Dedifferentiated amniotic fluid mesenchymal stem cell (primary cell): ENCODE results near the gene PRR5L.

Experiments used
- DNase-seq: peaks from one replicate; pipeline ENCODE4 v3.0.0-alpha.2; 2016; ENCODE audit errors: extremely low spot score

PRR5L gene

DNA sequence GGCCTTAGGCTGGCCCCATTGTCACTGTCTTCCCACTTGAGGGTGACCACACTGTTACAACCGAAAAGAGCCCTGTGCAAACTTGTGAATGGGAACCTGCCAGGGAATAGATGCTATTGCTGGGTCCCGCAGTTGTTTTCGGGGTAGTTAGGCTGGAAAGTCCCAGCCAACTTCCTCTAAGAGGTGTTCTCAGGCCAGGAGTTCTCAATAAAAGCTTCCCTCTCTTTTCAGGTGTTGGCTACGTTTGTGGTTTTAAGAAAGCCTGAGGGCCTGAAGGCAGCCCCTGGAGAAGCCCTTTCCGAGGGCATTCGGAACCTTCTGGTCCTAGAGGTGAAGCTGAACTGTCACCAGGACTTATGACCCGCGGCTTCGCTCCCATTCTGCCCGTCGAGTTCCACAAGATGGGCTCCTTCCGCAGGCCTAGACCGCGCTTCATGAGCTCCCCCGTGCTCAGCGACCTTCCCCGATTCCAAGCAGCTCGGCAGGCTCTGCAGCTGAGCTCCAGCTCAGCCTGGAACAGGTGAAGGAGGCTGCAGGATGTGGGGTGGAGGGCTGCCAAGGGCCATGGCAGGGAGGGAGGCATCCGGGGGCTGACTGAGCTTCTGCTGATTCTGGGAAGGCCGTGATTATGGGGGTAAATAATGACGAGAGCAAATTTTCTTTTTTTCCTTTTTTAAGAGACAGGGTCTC lies 104.8 kb downstream of the PRR5L start:
- no peak for DNase-seq

DNA sequence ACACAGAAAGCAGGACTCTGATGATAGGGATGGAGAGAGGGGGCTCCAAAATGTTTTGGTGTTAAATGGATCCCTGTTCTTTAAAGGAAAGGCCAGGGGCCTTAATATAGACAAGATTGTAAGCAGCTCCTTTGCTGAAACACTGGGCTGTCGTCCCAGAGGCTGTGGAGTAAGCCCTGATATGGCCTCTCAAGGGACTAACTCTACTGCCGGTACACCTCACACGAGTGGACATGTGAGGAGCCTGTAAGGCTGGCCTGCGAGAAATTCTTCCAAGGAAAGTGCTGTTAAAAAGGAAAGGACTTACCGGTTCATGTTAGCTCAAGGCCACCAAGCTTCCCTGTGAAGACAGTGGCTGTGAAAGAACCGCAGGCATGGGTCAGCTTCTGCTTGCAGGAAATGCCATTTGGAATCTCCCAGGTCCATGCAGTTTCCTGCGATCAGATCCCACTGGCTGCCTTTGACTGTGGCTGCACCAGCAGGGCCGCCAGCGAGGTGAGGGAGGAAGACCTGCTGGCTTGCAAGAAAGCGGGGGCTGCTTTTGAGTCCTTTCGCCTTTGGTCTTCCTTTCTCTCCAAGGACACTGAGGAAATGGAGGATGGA lies 106.6 kb downstream of the PRR5L start:
- no peak for DNase-seq

DNA sequence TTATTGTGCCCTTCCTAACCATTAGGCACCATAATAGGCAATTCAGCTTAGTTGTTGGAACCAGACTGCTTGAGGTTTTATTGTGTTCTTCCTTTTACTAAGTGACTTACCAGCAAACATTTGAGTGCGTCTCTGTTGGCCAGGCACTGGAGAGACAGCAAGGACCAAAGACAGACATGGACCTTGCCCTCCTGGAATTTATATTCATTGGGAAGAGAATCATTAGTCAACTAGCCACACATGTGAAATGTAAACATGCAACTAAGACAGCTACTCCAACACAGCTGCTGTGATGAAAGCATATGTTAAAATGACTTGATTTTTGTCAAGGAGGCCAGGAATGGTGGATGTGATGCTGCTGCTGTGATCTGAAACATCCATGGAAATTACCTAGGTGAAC lies 107.6 kb downstream of the PRR5L start:
- DNase-seq = no peak

DNA sequence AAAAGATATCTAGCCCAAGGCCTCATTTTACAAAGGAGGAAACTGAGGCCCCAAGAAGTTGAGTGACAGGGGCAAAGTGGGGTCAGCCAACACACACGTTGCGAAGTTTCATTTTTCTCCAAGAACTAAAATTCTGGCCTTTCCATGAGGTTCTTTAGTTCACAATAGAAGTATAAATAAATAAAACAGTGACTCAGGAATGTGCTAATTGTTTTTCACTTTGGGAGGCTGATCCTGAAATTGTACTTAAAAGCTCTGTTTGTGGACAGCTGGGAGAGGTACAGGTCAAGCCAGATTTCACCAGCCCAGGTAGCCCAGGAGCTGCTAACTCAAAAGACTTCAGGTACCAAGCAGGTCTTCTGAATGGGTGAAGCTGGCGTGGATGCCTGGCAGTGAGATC lies 108.7 kb downstream of the PRR5L start:
- DNase-seq = no peak

DNA sequence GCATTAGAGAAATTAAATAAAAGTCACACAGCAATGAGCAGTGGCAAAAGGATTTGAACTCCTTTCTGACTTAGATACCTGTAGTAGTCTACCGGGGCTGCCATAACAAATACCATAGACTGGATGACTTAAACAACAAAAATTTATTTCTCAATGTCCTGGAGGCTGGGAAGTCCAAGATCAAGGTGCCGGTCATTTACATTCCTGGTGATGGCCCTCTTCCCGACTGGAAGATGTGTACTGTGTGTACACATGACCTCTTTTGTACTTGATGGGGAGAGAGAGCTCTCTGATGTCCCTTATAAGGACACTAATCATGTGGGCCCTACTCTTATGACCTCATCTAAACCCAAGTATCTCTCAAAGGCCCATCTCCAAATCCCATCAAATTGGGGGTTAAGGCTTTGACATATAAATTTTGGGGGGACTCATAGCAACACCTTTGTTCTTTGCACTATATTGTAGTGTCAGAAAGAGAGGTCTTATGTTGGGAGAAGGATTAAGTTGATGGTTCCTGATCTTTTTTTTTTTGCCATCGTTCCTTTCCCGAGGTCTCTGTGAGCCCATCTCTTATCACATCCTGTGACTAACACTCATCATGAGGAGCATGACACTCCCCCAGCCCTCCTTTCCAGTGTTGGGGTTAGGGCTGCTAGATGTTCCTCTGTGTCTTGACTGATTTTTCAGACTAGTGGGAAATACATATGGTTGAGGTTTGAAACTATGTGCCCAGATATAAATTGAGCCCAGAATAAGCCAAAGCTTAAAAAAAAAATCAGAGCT lies 109.7 kb downstream of the PRR5L start:
- no peak for DNase-seq

DNA sequence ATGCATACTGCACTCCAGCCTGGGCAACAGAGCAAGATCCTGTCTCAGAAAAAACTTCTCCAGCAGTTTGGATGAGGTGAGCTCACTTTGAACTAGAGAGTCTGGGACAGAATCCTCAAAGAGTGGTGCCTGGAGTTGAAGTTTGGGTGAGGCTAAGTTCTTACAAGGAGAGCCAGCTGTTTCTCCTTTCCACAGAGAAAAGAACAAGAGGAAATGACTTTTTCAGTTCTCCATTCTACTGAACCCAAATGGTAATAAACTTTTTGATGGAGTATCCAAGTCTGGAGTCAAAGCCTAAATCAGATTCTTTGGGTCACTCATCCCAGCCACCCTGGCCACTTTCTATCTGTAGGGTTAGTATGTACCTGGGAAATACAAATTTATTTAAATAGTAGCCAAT lies 111.3 kb downstream of the PRR5L start:
- DNase-seq = no peak

DNA sequence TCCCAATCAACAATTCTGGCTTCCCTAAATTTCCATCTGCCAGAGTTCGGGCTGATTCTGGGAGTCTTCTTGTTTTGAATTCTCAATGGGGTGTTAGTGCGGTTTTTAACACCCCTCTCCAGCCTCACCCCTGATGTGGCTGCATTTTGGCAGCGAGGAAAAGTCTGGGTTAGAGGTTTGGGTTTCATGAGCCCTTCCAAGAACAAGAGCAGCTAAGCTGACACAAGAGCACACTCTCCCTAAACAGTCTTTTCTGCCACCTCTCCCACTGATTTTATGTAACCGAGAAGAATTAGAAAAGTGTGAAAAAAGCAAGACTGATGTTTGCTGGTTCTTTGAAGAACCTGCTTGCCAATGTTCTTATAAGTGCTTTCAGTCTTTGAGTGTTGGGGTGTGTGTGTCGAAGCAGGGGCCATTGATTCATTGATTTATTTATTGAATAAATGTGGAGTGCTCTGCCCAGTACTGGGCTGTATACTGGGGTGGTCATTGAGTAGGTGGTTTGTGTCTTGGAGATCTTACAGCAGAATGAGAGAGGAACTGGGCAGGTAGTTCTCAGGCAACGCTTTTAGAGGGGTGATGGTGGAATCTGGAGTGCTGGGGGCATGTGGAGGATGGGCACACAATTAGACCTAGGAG lies 112.5 kb downstream of the PRR5L start:
- DNase-seq = no peak

DNA sequence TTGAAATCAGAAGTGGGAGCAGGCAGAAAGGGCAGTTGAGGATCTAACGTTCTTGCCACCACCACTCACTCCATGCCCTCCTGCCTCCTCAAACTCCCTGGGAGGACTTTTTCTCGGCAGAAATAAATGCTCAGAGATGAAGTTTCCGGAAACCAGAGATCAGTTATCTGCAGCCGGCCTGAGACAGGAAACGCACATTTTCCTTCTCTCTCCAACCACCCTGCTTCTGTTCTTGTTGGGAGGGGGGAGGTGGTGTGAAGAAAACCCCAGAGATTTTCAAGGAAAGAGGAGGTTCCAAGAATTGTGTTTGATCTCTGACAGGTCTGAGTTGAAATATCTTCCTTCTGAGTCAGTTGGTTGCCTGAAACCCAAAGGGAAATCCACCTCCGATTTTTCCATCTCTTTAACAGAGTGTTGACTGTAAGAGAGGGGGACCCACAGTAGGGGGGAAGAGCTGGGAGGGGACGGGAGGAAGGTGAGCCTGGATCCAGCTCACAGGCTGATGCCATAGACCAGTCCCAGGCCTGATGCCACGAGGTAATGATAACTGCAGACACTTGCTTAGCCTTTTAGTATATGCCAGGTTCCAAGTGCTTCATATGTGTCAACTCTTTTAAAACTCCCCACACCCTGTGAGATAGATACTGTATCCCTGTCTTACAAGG lies 113.2 kb downstream of the PRR5L start:
- no peak for DNase-seq

DNA sequence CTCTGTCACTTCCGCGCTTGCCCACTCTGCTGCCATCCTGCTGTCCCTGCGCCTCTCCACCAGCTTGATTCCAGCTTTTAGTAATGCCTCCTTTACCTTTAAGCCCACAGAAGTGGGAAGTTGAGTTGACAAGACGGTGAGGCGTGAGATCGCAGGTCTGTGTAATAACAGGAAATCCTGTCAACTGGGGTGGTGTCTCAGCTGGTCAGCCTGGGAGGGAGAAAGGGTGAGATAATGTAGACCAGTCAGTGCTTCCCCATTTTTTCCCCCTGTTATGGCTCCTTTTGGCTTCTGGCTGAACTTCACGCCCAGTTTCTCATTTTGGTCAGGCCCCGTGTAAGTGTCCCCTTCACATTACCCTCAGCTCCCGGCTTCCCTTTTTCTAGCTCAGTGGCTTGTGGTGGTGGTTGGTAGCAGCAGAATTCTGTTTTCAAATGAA lies 115.1 kb downstream of the PRR5L start:
- no peak for DNase-seq

DNA sequence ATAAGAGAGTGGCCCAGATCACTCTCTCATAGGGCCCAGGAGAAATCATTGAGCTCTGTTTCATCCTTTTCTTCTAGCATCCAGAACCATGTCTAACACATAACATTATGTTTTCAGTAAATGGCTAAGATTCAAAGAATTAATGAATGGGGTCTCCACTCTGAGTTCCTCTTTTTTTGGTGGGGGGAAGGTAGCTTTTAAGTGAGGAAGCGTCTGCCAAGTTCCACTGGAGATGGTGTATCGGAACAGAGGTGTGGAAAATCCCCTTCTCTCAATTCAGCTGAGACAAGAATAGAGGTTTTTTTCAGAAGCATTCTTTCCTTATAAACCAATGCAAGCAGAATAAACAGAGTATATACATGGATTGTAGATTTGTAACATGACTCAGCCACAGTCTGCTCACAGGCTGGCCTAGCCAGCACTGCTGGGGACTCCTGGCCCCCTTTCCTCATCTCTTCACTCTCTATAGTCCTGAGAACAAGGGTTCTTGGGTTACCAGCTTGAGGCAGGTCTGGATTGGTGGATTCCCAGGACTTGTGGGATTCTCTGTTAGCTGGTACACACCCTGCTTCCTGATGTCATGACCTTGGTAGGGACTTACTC lies 116.8 kb downstream of the PRR5L start:
- DNase-seq = peak; percentile 15

DNA sequence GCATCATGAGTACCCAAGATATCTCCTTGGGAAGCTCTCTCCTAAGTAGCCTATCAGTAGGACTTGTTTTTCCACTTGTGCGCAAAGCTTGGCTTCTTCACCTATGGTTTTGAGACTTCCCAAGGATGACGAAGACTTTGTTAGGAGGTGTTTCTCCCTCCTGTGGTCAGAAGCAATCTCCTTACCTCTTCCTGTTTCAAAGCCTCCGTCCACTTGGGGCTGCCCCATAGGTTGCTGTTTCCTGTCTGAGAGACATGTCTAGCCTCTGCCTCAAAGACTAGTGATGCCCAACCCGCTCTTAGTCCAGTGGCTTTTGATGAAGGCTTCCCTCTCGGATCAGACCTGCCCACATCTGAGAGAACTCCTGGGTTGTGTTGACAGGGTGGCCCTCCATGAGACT lies 121.1 kb downstream of the PRR5L start:
- no peak for DNase-seq

DNA sequence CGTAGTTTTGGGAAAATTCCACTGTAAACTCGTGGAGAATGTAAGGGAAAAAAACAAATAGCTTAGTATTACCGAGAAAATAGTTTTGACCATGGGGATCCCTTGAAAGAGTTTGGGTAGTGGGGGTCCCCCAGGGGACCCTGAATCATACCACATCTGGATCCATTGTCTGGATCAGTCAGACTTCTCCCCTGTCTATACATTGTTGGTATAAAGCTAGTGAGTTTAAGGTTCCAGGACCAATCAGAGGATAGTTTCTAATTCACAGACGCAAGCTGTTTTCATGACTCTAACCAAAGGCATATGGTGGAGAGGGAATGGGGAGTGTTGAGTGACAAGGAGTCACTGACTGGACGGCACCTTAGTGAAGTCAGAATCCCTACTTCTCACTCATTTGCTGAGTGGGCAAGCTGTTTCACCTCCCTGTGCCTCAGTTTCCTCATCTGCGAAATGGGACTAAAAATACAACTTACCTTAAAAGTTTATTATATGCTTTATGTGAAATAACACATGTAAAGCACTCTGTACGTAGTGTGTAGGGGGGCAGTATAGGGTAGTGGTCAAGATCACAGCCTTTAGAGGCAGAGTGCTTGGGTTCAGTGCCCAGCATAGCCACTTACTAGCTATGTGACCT lies 123.8 kb downstream of the PRR5L start:
- no peak for DNase-seq

DNA sequence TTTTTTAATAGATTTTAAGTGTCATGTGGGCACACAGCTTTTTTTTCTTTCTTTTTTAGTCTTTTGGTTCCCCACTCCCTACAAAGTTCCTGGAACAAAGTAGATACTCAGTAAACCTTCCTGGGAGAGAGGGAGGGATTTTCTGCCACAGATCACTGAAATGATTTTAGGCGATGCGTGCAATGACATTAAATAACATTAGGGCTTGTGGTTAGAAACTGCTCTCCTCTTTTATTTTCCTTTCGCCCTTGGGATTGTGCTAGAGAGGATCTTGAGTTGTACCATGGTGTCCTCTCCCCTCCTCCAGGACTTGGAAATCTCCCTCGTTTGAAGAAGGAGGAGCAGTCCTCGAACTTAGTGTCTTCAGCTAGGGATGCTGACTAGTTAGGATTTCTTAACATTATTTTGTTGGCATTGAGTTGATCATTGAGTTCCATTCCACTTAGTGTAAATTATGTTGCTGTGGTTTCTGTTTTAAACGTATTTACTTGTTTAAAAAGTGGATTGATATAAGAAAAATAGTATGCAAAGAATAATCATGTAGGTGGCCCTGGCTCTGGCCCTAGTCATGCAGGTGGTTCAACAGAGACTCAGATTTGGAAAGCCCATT lies 125.6 kb downstream of the PRR5L start:
- no peak for DNase-seq

DNA sequence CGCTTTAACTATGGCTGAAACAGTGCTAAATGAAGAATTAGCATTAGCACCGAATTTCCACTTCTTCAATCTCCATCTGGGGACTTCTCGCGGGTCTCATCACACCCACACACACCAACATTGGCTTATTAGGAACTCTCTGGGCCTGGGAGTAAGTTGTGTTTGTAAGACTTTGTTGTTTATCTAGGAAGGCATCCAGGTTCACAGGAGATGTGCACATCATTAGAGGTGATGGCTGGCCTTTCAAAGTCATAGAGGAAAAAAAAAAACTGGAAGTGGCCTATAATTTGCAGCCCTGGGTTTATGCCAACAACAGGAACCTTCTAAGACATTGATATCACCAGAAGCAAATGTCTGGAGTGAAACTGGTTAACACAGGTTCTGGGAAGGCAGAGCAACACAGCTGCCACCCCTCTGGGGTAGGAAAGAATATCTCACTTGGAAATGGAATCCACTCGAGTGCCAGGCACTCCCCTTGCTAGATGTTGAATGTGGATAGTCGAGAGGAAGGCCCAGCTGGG lies 129.5 kb downstream of the PRR5L start:
- no peak for DNase-seq

DNA sequence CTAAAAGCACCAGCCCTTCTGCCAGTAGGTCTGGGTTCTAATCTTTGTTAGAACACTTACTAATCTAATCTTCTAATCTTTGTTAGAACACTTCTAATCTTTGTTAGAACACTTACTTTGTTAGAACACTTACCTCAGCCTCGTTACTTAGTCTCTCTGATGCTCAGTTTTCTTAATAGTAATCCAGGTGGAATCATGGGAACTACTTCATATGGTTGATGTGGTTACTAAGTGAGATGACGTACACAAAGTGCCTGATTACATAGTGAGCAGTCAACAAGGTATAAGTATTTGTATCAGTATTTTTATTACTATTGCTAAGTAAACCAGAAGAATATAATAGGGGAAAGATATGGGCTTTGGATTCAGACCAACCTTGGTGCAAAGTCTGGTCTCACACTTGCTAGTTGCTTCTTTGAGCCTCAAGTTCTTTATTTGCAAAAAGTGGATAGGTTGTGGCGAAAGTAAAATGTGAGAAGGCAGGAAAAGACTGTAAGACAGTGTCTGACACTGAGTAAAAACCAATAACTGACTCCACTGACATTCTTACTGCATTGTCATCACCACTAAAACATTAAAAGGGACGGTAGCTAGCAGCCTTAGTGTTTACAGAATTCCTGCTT lies 130.2 kb downstream of the PRR5L start:
- DNase-seq = no peak

DNA sequence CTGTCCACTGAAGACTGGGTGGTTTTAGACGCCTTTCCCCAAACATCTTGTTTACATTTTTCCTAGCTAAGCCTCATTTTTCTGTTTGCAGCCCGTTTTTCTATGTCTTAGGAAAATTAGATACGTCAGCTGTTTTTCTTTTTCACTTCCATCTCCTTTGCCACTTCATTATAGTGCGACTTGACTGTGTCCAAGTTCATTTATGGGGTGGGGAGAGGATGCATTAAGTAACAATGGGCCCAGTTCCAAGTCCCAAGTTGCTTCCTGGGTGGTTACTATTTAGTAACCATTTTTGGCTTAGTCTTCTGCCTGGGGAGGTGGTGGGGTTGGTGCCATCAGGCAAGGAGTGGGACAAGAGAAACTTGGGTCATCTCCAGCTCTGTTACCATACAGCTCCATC lies 131.0 kb downstream of the PRR5L start:
- no peak for DNase-seq

DNA sequence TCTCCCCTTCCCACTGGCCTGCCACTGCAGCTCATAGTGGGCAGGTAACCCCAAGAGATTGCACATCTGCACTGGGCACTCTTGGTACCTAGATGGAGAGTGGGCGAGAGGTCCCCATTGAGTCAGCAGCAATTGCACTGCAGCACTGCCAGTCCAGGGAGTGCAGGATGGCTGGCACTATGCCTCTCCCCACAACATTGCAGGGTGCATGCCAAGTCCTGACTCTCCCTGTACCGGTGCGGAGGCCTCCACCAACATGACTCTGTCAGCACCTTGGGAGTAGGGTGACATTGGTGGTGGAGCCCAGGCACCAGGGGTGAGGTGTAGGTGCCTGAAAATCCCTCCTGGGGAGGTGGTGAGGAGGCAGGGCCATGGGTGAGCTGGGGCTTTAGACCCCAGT lies 131.8 kb downstream of the PRR5L start:
- no peak for DNase-seq

DNA sequence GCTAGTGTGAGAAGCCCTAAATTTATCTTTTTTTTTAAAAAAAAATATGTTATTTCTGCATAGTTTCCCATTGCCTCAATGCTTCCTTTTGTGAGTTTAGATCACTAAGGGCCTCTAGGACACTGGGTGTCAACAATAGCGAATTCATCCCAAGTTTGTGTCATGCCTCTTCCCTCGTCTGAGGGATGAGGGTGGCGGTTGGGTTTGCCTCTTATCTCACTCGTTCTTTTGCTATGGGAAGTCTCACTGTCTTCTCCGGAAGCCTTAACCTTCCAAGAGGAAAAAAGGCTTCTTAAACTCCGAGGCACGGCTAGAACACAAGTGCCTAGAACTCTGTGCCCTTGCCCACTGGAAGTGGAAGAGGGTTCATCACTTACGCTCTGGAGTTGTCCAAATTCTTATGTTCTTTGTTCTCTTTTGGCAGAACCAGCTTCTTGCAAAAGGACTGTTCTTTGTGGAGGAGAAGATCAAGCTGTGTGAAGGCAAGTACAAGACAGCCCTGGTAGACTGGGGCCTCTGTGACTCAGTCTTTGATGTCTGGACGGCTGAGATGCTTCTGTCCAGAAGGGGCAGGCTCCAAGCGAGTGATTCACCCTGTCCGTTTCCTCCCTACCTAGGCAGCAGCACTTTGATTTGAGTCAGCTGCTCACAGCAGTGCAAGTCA lies 135.5 kb downstream of the PRR5L start:
- peak; percentile 77 for DNase-seq

DNA sequence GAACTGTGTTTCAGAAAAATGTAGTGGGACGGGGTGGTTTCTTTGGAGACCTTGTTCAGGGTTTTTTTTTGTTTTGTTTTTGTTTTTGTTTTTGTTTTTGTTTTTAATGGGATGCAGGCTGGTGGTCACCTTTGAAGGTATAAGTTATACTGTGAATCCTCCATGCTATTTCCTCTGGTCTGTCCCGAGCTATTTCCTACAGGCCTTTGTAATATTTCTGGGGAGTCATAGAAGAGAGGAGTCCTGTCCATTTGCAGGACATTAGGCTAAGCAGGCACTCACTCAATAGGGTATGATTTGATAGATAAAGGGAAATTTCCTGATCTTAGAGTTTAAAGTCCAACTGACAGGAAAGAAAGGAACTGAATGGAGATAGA lies 136.0 kb downstream of the PRR5L start:
- DNase-seq = no peak

DNA sequence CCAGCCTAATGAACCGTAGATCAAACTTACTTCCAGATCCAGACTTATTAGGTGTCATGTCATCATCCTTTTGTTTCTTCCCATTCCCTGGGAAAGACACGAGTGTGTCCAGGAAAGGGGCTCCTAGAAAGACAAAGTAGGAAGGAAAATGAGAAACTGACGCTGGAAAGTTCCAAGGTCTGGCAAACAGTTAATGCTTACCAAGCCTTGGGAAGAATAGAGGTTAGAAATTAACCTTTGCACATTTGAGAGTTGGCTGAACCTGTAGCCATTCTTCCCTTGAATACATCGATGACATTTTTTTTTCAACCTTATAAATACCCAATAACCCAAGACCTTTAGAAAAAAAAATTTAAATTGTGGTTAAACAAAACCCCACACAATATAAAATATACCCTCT lies 136.7 kb downstream of the PRR5L start:
- DNase-seq = no peak
